HG03432 (cell line): ENCODE measurements around the gene CDYL2.
"Not testable (repeated sequence)": the region's sequence is repeated elsewhere in the genome, so short reads cannot be mapped to it uniquely, and the experiment has no call there.

ENCODE experiments used
- ATAC-seq: cut with Tn5 transposase; IDR thresholded peaks from one replicate; pipeline ENCODE4 v1.9.1; 2021; ENCODE audit warnings: mild to moderate bottlenecking, moderate library complexity; ENCODE audit not compliant: unreplicated experiment

CDYL2 gene

GRCh38 chr16:80809366-80809765, 5.0 kb upstream of the CDYL2 start:
- ATAC-seq, result no peak

DNA sequence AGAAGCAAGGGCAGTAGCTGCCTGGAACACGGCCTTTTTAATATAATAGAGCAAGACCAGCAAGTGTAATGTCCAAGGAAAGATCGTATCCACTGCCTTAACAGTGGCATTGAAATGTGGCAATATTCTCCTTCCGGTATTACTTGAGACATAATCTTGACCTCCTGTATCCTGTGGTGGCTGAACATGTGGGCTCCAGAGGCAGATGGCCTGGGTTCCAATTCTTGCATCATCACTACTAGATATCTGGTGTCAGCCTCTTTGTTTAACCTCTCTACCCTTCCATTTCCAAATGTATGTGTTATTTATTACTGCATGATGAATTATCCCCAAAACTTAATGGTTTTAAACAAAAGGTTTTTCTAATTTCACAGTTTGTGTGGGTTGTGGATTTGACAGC, 3.5 kb upstream of the CDYL2 start:
- no peak for ATAC-seq

- ATAC-seq, result no peak
These were observed 2.5 kb upstream of the CDYL2 start for GRCh38 chr16:80806927-80807340.

GRCh38 chr16:80806289-80806688, 1.9 kb upstream of the CDYL2 start:
- no peak for ATAC-seq

DNA sequence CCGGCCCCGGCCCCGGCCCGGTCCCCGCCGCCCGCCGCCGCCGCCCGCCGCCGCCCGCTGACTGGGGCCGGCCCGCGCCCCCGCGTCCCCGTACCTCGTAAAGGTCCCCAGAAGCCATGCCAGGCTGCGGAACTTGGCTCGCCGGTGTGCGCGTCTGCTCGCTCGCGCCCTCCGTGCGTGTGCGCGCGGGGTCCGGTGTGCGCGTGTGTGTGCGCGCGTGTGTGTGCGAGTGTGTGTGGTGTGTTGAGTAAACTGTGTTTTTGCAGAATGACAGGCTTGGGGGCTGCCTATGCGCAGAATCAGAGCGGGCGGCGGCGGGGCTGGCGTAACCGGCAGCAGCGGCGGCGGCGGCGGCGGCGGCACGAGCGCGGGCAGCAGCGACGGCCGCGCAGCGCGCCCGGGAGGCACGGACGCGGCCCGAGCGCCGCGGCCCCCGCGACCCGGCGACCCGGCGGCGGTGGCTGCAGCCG, 307 bp downstream of the CDYL2 start:
- ATAC-seq, result peak; percentile 48

DNA sequence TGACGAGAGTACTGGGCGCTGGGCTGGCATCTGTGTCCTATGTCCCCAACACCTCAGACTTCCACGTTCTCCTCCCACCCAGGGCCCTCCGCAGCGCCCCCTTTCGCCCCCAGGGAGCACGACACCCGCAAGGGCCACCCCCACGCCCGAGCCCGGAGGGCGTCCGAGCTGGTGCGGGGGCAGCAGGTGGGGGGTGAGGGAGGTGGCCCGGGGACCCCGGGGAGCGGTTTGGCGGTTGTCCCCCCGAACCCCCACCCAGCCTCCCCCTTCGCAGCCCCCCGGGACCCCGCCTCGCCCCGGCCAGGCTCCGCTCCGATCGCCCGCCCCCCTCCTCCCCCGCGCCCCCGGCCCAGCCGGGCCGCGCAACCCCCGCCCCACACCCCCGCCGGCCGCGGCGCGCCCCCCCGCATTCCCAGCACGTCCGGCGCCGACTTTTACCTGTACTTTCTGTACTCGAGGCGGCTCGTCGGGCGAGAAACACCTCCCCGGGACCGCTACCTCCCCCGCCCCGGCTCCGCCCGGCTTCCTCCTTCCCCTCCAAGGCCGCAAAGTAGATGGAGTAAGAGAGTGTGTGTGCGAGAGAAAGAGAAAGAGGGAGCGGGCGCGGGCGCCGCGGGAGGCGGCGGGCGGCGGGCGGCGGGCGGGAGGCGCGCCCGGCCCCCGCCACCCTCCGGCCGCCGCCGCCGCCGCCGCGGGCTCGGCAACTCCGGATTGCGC, 901 bp downstream of the CDYL2 start:
- peak; percentile 39 for ATAC-seq

- no peak for ATAC-seq
These were observed 1.5 kb downstream of the CDYL2 start for GRCh38 chr16:80802902-80803301.

DNA sequence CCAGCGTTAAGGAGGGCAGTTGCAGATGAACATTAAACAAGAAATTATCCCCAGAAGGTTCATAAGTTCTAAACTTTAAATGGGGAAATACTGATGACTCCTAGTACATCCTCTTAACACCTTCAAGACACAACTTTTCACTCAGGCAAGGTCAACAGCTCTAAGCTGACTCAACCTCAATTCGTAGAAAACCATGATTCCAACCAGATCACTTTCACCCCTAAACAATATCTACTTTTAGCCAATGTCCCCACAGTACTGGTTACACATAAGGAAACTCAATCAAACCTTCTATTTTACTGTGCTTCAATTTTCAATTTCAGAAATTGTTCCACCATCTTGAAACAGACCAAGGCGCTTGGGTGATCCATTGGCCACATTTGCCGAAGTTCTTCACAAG, 2.3 kb downstream of the CDYL2 start:
- ATAC-seq, result no peak

DNA sequence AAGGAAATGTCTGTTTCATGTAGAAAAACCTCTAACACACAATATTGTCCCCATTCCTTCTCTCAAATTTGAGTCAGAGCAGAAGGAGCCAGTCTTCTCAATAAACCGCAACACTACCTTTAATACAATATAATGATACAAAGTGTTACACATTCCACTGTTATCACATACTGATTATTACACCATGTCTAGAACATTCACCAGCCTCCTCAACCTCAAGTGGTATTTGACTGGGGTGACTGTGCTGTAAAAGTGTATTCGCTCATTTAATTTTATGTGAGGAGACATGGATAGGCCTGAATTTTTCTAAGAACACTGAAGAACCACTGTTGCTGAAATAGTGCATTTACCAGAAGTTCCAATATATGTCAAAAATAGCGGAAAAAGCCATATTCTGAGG, 10.3 kb downstream of the CDYL2 start:
- no peak for ATAC-seq

DNA sequence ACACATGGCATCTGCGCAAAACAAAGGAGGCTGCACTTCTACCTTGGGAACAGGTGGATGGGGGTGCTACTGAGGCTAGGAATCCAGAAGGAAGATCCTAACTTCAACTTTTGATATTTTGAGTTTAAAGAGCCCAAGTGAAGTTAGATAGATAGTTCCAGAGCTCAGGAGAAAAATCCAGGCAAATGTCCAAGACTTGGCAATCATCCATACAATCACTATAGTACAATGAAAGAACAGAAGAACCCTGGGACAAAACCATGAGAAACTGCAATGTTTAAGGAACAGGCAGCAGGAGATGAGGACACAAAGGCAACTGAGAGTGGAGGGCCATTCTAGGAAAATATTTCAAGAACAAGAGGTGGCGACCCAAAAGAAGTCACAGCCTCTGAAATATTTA, 12.4 kb downstream of the CDYL2 start:
- ATAC-seq, result no peak

GRCh38 chr16:80791411-80791810, 13.0 kb downstream of the CDYL2 start:
- ATAC-seq, result no peak

GRCh38 chr16:80790751-80791150, 13.6 kb downstream of the CDYL2 start:
- ATAC-seq, result no peak

DNA sequence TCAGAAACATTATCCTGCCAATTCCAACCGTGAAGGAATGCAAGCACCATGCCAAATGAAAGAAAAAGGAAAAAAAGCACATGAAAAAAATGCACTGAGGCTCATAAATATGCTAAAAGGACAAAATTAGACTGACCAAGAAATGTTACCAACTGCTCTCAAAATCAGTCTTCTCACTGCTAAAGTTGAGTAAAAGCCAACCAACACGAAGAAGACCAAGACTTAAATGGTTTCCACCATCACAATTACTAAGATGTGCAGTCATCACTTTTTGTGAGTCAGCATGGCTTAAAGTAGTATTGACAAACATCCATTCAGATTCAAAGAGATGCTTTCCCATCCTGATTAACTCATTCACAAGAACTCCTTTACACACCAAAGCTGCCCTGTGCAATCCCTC, 16.4 kb downstream of the CDYL2 start:
- no peak for ATAC-seq

DNA sequence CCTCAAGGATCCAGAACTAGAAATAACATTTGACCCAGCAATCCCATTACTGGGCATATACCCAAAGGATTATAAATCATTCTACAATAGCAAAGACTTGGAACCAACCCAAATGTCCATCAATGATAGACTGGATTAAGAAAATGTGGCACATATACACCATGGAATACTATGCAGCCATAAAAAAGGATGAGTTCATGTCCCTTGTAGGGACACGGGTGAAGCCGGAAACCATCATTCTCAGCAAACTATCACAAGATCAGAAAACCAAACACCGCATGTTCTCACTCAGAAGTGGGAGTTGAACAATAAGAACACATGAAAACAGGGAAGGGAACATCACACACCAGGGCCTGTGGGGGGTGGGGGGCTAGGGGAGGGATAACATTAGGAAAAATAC, 17.8 kb downstream of the CDYL2 start:
- ATAC-seq, result not testable (repeated sequence)

GRCh38 chr16:80784951-80785350, 19.4 kb downstream of the CDYL2 start:
- ATAC-seq, result no peak

GRCh38 chr16:80778703-80779102, 25.7 kb downstream of the CDYL2 start:
- ATAC-seq, result no peak

- no peak for ATAC-seq
These were observed 27.5 kb downstream of the CDYL2 start for GRCh38 chr16:80776856-80777255.

- no peak for ATAC-seq
These were observed 28.9 kb downstream of the CDYL2 start for GRCh38 chr16:80775450-80775849.

DNA sequence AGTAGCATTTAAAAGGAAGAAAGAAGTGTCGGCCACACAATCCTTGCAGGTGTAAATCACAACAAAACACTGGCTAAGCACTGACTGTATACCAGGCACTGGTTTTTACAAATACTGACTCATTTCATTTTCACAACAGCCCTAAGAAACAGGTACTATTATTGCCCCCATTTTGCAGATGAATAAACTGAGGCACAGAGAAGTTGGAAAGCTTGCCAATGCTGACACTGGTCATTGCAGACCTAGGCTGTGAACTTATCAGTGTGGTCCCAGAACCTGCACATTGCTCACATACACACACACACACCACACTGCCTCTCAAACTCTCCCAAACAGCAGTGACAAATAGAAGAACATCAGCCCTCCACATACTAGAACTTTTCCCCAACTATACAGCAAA, 37.6 kb downstream of the CDYL2 start:
- no peak for ATAC-seq

DNA sequence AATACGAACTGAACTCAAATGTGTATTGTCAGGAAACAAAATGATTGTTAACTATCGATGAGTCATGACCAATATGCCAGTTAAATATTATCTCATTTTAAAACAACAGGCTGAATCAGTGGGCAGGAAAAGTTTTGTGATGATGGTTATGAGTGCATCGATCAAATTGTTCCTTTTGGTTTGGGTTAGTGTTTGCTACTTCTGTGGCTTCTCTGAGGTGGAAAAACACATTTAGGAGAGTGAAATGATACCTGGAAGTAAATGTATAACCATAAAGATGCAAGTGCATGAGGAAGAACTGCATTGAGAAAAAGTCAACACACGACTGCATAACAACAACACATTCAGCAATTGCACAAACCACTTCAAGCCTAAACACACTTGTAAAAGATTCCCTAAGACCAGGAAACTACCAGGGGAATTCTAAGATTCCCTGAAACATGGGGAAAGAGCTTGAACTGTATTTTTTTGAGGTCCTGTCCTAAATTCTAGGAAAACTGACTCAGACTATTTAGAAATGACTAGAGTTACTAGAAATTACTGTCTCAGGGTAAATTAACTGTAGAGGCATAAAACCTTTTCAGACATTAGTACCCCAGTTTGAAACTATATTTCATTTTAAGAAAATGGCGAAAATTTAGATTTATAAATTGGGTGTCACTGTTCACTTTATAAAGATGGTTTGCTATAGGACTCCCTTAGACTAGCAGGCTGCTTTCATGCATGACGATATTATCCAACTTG, 44.8 kb downstream of the CDYL2 start:
- ATAC-seq, result no peak

DNA sequence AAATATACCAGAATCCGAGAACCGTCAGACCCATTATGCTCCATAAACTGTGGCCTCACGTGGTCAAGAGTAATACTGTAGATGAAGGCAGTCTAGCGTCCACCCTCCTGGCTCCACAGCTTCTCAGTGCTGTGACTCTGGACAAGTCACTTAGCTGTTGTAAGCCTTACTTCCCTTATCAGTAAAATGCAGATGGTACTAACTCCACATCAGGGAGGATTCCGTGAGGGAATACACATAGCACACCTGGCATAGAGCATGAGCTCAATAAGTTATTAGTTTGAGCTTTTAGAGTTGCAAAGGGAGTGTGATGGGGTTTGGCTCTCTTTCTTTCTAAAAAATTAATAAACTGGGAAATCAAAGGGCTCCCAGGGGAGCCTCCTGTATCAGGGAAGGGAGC, 49.9 kb downstream of the CDYL2 start:
- ATAC-seq, result no peak

DNA sequence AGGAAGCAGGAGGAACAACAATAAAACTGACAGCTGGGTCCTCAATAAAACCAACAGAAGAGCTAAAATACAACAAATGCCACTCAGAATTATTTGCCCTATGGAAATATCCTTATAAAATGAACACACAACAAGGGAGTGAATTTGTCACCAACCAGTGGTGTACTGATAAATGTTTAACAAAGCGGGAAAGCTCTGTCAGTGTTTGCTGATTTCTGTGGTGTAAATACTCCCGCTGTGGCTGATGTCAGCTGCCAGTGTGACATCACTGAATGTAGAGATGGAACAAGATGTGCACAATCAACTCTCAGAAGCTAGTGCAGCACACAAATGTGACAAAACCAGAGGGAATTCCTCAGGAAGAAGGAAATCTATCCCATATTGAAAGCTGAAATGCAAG, 51.9 kb downstream of the CDYL2 start:
- no peak for ATAC-seq
